DND-41 (cell line): ENCODE measurements around the gene CLEC18A.

Source experiments
- ATAC-seq: fragments of 200-7000 bp; cut with Tn5 transposase; 3 replicates; pipeline ENCODE4 v1.9.1; 2021; ENCODE audit warnings: low read depth; ENCODE audit not compliant: insufficient read depth
- DNase-seq: peaks from one replicate; pipeline ENCODE4 v3.0.0-alpha.2; 2020
- H2AFZ ChIP-seq: 2 replicates; pipeline ENCODE4 v1.6.0; 2012; ENCODE audit warnings: low read depth, low read length
- H3K27ac ChIP-seq: 2 replicates; pipeline ENCODE4 v1.5.1; 2012; ENCODE audit warnings: low read length, inconsistent platforms
- H3K27me3 ChIP-seq: fragments of 200-600 bp; sonication (generic); 2 replicates; pipeline ENCODE4 v1.6.0; 2012; ENCODE audit warnings: low read length, mild to moderate bottlenecking, inconsistent platforms; ENCODE audit not compliant: insufficient read depth, poor library complexity
- H3K36me3 ChIP-seq: 2 replicates; pipeline ENCODE4 v1.5.1; 2012; ENCODE audit warnings: low read length, inconsistent platforms; ENCODE audit not compliant: insufficient read depth
- H3K4me1 ChIP-seq: 2 replicates; pipeline ENCODE4 v1.5.1; 2012; ENCODE audit warnings: mild to moderate bottlenecking, low read length; ENCODE audit not compliant: insufficient read depth
- H3K4me2 ChIP-seq: 2 replicates; pipeline ENCODE4 v1.6.0; 2012; ENCODE audit warnings: mild to moderate bottlenecking, moderate library complexity, low read length, inconsistent platforms; ENCODE audit not compliant: insufficient read depth
- H3K4me3 ChIP-seq, 2 experiments: fragments of 200-600 bp in 1 of 2; shearing (Covaris generic) in 1 of 2; 2 replicates each; pipeline ENCODE4 v1.5.1; 2012 to 2016; ENCODE audit warnings: inconsistent platforms in 2 of 2, low read length in 2 of 2, mild to moderate bottlenecking in 2 of 2, low read depth in 1 of 2, moderate library complexity in 1 of 2
- H3K79me2 ChIP-seq: 2 replicates; pipeline ENCODE4 v1.6.0; 2012; ENCODE audit warnings: low read length, inconsistent platforms; ENCODE audit not compliant: insufficient read depth
- H3K9ac ChIP-seq: 2 replicates; pipeline ENCODE4 v1.6.0; 2012; ENCODE audit warnings: low read depth, mild to moderate bottlenecking, inconsistent platforms, low read length, moderate library complexity
- H3K9me3 ChIP-seq: 2 replicates; pipeline ENCODE4 v1.5.1; 2012; ENCODE audit warnings: low read length, moderate library complexity, mild to moderate bottlenecking, inconsistent platforms; ENCODE audit not compliant: insufficient read depth, severe bottlenecking
- H4K20me1 ChIP-seq: 2 replicates; pipeline ENCODE4 v1.6.0; 2012; ENCODE audit warnings: low read length; ENCODE audit not compliant: insufficient read depth
- CTCF ChIP-seq: IDR thresholded peaks from 2 replicates; pipeline ENCODE4 v1.5.1; 2012; ENCODE audit warnings: borderline replicate concordance, low read length, moderate library complexity, mild to moderate bottlenecking; ENCODE audit not compliant: poor library complexity, severe bottlenecking; ENCODE audit errors: extremely low read depth
- EZH2 ChIP-seq: IDR thresholded peaks from 3 replicates; pipeline ENCODE4 v1.6.1; 2012; ENCODE audit warnings: borderline replicate concordance, low read depth, mild to moderate bottlenecking, moderate library complexity, low read length, inconsistent platforms; ENCODE audit not compliant: severe bottlenecking

Gene CLEC18A

GRCh38 chr16:69918241-69918640 lies 32.9 kb upstream of the CLEC18A start:
- Histone ChIP-seq H3K9me3 (no peaks in the 10 kb centered on the region), H2AFZ (no peak overlapping the region), H3K27me3 (no peaks in the 10 kb centered on the region), H3K4me3 (no peak overlapping the region), H3K9ac (no peak overlapping the region), H3K79me2 (no peaks in the 10 kb centered on the region), H3K4me2 (no peak overlapping the region), H3K27ac (no peak overlapping the region), H3K4me1 (no peaks in the 10 kb centered on the region), H4K20me1 (no peaks in the 10 kb centered on the region), H3K36me3 (no peaks in the 10 kb centered on the region)
- ATAC-seq, result no peak
- no peak for TF ChIP-seq CTCF
- TF ChIP-seq EZH2, result no peak
- DNase-seq, result no peak

- DNase-seq, result no peak
- no peaks in the 10 kb centered on the region for H3K27me3 ChIP-seq
- no peaks in the 10 kb centered on the region for H3K9me3 ChIP-seq
- no peak overlapping the region for H3K27ac ChIP-seq
- no peak overlapping the region for H3K9ac ChIP-seq
- no peak overlapping the region for H2AFZ ChIP-seq
- no peak overlapping the region for H3K4me2 ChIP-seq
- no peak for ATAC-seq
- H3K4me1 ChIP-seq, result no peaks in the 10 kb centered on the region
- no peaks in the 10 kb centered on the region for H4K20me1 ChIP-seq
- H3K4me3 ChIP-seq, result no peak overlapping the region
- no peaks in the 10 kb centered on the region for H3K36me3 ChIP-seq
- TF ChIP-seq EZH2 (no peak), CTCF (no peak)
- H3K79me2 ChIP-seq, result no peaks in the 10 kb centered on the region
Measured at GRCh38 chr16:69921127-69921526, 30.0 kb upstream of the CLEC18A start.

- Histone ChIP-seq H3K79me2 (no peaks in the 10 kb centered on the region), H3K9ac (no peak overlapping the region), H3K4me3 (no peak overlapping the region), H3K4me1 (no peaks in the 10 kb centered on the region), H3K36me3 (no peaks in the 10 kb centered on the region), H2AFZ (no peak overlapping the region), H4K20me1 (no peaks in the 10 kb centered on the region), H3K27ac (no peak overlapping the region), H3K27me3 (no peaks in the 10 kb centered on the region), H3K4me2 (no peak overlapping the region), H3K9me3 (no peaks in the 10 kb centered on the region)
- no peak for DNase-seq
- TF ChIP-seq CTCF (no peak), EZH2 (no peak)
- ATAC-seq, result no peak
Measured at GRCh38 chr16:69922200-69922599, 28.9 kb upstream of the CLEC18A start.

- Histone ChIP-seq H3K27me3 (no peaks in the 10 kb centered on the region), H3K36me3 (no peaks in the 10 kb centered on the region), H3K27ac (no peak overlapping the region), H2AFZ (no peak overlapping the region), H3K4me2 (no peak overlapping the region), H3K4me3 (no peak overlapping the region), H3K79me2 (no peaks in the 10 kb centered on the region), H4K20me1 (no peaks in the 10 kb centered on the region), H3K4me1 (no peaks in the 10 kb centered on the region), H3K9ac (no peak overlapping the region), H3K9me3 (no peaks in the 10 kb centered on the region)
- no peak for TF ChIP-seq EZH2
- TF ChIP-seq CTCF, result no peak
- ATAC-seq (no peak), DNase-seq (no peak)
Measured at GRCh38 chr16:69924041-69924775, 26.9 kb upstream of the CLEC18A start.
